G401.6 (cell line): ENCODE measurements around the gene FH.
A peak's percentile ranks its signal among the peaks of the same experiment; 100 is the strongest.

Source experiments
- FAIRE-seq: peaks from 2 replicates; lab custom pipeline; 2012; peaks lifted over from hg19 to GRCh38; lab: Jason Lieb, UNC

The FH gene

GRCh38 chr1:241519308-241520079 is at the start of gene FH:
FH (minus strand) TSS chr1:241519755; CDS start chr1:241519722, 33 bp downstream.
- FAIRE-seq = peak; percentile 99

DNA sequence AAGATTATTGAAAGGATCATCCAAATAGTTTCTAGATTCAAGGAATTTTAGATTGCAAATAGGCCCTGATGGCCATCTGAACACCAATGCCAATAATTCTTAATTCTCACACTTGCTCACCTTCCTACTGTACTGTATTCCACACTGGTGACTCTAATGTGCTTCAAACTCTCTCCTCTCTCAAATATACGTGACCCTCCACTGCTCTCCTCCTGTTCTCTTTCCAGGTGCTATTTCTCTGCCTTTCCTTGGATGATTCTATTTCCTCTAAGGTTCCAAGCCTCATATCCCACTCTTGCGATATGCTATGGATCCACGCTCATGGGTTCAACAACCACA is 41.3 kb upstream of the FH start:
- no peak for FAIRE-seq

DNA sequence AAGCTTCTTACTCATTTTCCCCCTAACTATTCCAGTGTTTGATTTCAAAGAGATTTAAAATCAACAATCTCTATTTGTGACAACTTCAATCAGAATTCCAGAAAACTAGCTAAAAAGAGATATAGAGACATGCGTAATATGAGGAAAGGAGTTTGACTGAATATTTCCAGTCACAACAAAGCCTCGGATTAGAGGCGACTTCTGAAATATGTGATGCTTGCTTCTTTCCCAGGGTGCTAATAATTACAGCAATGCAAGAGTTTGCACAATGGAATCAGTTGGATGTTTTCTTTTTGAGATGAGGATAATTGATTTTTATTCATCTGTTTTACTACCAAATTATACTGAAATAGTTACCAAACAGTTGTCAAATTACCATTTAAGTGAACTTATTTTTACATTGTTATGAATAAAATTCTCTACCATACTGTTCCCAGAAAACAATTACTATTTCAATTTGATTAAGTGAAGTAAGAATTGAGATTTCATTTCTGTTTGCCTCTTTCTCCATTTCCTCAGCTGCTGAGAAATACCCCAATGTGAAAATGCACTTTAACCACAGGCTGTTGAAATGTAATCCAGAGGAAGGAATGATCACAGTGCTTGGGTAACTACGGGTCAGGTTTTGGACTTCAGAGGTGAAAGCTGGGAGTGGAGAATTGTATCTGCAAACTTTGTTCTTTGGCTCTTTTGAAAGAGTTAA is 40.7 kb upstream of the FH start:
- FAIRE-seq = no peak

DNA sequence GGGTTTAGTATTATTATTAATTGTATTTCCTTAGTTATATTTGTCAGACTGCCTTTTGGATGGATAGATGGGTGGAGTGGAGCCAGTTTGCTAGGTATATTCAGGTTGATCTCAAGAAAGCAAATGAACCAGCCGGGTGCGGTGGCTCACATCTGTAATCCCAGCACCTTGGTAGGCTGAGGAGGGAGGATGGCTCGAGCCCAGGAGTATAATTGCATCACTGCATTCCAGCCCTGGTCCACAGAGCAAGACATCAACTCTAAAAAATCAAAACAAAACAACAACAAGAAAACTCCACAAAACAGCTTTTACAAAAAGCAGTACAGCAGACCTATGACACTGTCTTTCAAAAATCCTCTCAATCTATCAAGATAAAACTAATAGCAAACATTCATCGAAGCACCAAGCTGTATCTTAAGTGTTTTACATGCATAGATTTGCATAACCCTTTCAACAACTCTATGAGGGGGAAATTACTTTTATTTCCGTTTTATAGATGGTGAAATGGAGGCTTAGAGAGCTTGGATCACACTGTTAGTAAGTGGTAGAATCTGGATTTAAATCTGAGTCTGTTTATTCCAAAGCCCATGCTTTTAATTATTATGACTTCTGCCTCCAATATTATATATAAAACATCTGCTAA is 38.1 kb upstream of the FH start:
- no peak for FAIRE-seq

GRCh38 chr1:241557031-241557430 is 37.5 kb upstream of the FH start:
- FAIRE-seq = no peak

- FAIRE-seq = no peak
Measured at GRCh38 chr1:241555526-241555925, 36.0 kb upstream of the FH start.

DNA sequence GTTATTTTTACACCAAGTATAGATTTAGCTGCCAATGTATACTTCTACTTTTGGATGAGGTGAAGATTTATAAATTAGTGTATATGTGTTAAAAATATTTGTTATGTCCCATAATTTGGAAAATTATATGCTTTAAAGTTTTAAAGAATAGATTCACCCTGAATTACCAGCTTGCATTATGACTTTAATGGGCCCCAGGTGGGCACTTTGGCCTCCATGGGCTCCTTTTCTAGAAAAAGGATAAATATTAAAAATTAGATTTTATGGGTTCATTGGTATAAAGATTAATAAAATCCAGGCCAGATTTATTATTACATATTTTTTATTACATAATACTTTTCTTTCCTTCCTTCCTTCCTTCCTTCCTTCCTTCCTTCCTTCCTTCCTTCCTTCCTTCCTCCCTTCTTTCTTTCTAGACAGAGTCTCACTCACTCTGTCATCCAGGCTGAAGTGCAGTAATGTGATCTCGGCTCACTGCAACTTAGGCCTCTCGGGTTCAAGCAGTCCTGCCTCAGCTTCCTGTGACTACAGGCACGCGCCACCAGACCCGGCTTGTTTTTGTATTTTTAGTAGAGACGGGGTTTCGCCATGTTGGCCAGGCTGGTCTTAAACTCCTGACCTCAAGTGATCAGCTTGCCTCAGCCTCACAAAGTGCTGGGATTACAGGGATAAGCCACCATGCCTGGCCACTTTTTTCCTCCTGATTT is 34.5 kb upstream of the FH start:
- no peak for FAIRE-seq

- no peak for FAIRE-seq
Measured at GRCh38 chr1:241551759-241552638, 32.4 kb upstream of the FH start.

- FAIRE-seq = no peak
Measured at GRCh38 chr1:241550318-241550717, 30.8 kb upstream of the FH start.

GRCh38 chr1:241548008-241548407 is 28.5 kb upstream of the FH start:
- FAIRE-seq = no peak

GRCh38 chr1:241542199-241542907 is 22.8 kb upstream of the FH start:
- no peak for FAIRE-seq

DNA sequence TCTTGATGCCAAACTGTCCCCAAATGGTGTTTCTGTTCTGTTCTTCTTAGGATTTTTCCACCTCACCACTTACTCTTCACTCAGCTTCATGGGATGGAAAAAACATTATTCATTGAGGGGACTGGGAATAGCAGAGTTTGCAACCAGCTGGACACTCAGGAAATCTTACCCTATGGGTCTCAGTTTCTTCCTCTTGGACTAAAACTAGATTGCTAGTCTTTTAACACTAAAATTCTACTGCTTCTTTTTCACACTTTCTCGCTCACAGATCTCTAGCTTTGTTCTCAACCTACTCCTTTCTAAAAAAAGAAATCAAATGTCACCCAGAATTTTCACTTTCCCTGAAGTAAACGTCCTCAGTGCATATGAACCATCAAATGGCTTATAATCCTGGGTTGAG is 17.4 kb upstream of the FH start:
- FAIRE-seq = no peak

GRCh38 chr1:241536304-241536703 is 16.7 kb upstream of the FH start:
- FAIRE-seq = no peak

GRCh38 chr1:241533326-241534115 is 14.0 kb upstream of the FH start:
- FAIRE-seq = no peak

DNA sequence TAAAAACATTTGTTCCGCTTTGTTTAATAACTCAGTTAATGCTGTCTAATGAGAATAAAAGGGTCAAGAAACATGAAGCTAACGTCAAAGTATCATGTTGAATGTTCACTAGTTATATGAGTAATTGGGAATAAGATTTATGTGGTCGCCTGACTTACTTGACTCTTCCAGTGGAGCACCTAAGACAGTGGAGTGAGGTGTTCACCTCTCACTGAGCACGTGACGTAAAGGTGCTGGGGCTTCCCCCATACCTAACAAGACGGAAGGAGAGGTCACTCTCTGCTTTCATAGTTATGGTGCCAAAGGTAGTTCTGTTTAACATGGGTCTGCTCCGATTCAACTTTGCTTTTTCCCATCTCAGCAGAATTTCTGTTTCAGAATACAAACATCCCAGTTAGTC is 13.3 kb upstream of the FH start:
- FAIRE-seq = no peak

DNA sequence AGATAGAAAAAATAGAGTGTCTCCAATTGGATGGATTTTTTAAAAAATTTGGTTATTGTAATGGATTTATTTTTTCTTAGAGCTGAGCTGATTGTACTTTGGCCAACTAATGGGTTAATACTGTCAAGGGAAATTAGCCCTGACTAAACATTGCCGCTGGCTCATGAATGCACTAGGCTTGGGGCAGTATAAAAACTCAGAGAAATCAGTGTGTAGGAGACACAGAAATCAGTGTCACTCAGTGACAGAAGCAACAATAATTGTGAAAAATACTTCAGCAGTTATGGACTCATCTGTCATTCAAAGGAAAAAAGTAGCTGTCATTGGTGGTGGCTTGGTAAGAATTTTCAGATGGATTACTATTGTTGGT is 12.6 kb upstream of the FH start, which contains the start of gene KMO:
Gene KMO (plus strand): TSS at position 217 of the 370 bp plus-strand sequence. CDS start 67 bp downstream, at position 284.
- no peak for FAIRE-seq

DNA sequence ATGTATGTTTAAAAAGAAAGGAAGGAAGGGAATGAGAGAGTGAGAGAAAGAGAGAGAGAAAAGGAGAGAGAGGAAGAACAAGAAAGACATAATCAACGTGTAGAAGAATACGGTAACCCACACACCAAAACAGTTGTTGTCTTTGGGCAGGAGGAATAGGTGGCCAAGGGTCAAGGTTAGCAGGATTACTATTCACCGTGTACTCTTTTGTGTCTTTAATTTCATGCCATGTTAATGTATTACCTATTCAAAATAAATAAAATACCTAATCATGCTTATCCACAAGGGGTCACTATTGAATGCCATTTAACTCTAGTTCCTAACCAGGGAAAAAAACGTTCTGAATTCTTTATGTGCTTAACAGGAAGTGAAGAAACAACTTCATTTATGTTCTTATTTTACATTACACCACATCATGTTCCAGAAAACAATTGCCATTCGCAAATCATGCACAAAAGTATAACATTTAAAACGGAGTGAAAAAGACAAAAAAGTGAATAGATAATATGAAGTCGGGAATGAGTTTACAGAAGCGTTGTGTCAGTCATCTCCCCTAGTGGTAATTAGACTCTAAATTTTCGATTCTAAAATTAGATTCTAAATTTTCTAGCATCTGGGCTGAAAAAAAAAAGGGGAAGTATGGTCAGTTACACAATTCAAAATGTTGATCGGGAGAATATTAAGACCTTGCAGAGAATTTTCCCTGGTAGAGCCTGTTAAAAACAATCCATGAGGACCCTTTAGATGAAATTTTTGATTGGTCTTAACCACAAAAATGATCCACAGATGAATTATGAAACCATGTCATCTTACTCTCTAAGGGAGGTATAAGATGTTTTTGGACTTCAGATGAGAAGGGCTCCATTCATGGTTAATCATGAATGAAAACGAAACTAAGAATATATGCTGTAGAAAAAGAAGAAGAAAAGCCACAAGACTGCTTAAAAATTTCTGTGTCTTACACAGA is 11.9 kb upstream of the FH start:
- peak; percentile 87 for FAIRE-seq

DNA sequence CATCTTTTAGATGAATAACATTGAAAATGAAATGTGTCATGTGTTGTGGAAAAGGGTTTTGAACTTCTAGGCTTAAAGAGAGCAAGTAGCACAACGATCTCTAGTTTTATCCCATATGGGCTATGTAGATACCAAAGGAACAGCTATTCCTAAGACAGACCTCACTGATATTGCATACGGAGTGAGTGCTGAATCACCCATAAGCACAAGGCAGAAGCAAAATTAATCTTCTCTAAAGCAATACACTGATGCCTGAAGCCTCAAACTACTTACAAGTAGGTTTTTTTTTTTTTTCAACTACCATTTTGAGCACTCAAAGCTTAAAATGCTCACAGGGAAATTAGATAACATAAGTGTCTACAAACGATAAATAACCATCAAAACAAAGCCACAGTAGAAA is 7.6 kb upstream of the FH start:
- no peak for FAIRE-seq

DNA sequence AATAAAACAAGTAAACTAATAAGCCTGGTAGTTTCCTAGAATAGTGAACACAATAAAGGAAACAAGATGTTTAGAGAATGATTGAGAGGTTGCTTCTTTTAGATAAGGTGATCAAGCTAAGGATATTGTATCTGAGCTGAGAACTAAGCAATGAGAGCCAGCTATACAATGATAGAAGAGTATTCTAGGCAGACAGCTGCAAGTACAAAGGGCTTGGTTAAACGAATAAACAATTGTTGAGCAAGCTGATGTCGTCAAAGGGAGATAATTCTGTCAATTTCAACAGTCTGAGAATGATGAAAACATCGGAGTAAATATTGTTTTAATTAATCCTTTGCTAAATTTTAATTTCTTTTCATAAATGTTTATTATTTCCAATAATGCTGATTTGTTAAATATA is 5.5 kb upstream of the FH start:
- FAIRE-seq = no peak
